GM21528 (cell line): ENCODE results near the gene MATN1.

Experiments
- ATAC-seq: cut with Tn5 transposase; IDR thresholded peaks from one replicate; pipeline ENCODE4 v1.9.1; 2021; ENCODE audit warnings: mild to moderate bottlenecking, moderate library complexity; ENCODE audit not compliant: unreplicated experiment, low FRiP score

MATN1 gene

DNA sequence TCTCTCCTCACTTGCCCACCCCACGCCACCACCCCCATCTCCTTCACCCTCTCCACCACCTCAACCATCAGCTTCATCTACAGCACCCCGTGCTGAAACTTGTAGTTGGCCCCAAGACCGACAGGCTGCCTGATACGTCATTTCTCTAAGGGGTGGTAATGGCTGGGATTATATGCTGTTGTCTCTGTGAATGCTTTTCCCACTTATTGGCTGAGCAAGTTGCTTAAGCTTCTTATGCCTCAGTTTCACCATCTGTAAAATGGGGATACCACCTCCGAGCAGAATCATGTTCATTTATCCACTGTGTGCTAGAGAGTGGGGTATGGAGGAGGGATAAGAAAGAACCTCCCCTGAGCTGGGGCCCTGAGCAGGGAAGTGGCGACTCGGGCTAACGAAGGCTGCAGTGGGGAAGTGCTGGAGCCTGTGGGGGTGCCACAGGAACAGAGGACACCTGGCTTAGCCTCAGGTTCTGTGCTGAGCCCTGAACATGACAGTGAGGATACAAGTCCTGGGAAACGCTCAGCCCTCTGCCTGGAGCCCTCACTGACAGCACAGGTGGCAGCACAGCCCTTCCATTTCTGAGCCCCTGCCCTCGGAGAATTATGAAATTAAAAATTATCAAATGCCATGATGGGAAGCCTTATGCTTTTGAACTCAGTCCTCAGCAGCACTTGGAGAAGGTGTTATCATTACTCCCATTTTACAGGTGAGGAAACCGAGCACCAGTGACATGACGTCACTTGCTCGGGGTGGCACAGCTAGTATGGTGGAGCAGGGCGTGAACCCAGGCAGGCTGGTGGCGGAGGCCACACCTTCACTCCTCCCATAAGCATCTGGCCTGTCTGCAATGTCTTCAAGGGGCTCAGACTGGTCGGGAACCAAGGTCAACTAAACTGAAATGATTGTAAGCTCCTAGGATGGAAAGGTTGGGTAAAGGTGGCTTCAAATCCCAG is 2.8 kb downstream of the MATN1 start:
- ATAC-seq, result no peak

DNA sequence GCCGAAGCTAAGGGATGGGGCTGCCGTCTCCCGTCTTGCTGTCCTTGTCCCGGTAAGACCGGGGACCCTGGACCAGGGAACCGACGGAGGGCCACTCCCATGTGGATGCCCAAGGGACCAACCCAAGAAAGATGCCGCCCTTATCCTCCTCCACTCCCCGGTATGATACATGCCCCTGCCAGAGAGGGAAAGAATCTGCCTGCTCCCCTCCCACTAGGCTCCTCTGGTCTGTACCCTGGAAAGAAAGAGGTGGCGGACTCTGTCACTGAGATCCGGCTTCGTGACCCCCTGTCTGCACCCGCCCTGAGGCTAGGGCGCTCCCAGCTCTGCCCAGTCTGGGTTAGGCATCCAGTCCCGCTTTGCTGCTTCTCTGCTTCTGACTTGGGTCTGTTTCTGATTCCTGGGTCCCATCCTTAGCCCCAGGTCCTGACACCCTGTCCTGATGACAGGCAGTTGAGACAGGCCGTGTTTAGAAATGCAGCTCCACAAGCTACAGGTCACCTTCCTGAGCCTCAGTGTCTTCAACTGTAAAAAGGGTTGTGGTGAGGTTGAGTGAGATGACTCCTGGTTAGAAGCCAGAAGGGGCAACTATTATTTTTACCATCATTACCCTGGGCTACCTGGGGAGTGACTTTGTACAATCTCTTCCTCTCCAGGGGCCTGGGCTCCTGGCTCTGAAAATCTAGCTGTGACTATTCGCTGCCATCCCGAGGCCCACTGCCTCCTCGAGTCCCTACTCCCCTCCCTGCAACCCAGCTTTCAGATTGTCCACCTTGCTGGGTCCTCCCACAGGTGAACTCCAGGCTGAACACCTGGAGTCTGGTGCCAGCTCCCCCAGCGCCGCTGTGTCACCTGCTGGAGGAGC is 3.7 kb downstream of the MATN1 start:
- ATAC-seq, result no peak

DNA sequence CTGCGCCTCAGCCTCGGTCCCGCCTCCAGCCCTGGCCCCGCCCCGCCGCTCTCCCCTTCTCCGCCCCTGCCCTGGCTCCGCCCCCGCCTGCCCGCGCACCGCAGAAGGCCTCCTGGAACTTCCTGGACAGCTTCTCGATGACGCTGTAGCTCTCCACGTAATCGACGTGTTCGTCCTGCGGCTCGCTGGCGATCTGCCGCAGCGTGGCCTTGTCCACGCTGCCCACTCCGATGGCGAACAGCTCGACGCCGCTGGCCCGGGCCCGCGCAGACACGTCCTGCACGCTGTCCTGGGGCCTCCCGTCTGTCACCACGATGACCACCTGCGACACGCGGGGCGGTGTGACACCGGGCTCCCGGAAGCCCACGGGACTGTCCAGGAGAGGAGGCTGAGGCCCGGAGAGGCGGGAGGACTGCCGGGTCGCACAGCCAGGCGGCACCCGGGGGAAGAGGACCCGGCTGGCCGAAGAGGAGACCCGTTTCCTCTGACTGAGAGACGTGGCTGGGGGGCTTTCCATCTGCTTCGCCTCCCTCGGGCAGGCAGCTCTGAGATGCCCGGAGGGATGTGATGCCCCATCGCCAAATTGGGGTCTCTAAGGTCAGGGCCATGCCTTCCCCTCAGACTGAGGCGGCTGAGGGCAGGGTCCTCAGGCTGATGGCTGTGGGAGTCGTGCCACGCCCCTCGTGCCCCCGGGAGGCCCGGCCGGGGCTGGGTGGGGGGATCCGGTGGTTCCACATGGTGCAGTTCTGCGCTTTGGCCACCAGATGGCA is 4.6 kb downstream of the MATN1 start:
- ATAC-seq, result peak; percentile 55

DNA sequence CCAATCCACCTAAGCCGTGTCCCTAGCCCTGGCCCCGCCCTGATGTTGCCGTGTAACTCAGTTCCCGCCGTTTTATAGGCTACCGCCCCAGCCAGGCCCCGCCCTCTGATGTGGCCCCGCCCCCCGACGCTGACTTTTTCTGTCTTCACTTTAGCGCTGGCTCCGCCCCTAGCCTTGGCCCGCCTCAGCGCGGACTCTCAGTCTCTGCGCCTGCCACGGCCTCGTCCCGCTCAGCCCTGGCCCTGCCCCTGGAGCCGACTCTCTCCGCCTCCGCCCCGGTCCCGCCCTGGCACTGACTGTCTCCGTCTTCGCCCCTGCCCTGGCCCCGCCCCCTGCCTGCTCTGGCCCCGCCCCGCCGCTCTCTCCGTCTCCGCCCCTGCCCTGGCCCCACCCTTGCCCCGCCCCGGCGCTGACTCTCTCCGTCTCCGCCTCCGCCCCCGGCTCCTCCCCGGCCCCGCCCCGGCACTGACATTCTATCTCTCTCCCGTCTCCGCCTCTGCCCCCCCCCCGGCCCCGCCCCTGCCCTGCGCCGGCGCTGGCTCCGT is 5.2 kb downstream of the MATN1 start:
- ATAC-seq, result peak; percentile 80

DNA sequence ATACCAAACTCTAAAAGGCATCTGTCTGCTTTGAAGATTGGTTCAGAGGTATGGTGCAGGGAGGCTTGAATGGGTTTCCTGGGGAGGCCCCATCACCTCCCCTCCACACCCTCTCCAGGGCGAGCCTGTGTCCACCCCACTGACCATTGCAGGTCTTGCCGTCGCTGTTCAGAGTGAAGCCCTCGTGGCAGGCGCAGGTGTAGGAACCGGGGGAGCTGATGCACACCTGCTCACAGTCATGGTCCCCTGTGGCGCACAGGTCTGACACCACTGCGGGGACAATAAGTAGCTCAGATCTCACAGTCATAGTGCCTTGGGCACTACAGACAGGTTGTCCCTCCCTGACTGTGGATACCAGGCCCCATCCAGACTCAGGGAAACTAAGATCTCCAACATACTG is 6.7 kb downstream of the MATN1 start:
- ATAC-seq, result no peak

DNA sequence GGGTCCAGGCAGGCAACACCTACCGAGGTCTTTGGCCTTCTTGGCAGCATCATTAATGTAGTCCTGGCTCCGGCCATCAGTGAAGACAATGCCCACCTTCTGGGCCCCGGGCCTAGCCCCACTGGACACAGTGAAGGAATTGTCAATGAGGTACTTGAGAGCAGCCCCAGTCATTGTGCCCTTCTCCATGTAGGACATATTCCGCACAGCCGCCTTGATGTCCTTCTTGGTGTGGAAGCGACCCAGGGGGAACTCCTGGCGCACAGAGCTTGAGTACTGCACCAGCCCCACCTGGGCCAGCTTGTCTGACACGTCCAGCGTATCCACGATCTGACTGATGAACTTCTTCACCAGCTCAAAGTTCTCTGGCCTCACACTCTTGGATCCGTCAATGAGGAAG is 7.5 kb downstream of the MATN1 start:
- ATAC-seq, result no peak

DNA sequence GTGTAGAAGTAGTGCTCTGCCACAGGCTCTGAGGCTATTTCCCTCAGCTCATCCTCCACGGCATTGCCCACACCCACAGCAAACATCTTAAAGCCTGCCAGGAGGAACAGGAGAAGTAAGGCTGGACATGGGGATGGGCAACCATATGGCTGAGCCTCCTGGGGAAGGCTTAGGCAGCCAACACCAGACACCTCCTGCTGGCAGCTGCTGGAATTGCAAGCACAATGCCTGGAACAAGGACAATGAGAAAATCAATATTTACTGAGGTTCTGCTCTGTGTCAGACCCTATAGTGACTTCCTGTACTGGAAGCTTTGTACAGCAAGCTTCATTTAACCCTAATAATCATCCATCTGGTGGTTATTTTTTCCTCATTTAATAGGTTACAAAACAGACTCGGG is 8.2 kb downstream of the MATN1 start:
- no peak for ATAC-seq

DNA sequence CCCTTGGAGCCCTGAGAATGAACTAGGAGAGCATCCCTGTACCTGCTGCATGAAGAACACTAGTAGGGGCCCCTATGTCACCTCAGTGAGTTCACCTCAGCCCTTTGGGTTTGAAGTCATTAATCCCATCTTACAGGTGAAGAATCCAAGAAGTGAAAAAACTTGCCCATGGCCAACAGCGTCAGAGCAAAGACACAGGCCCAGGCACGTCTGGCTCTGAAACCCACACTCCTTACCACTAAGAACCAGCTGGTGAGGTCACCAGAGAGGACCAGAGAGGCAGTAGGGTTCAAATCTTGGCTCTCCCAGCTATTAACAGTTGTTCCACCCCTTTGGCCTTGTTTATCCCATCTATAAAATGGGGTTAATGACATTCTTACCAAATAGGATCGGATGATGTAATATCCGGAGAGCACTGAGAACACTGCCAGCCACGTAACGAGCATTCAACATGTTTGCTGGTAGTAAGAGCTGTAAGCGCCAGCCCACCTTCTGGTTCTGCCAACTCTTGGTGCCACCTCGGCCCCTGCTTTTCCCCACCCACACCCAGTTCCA is 8.8 kb downstream of the MATN1 start:
- ATAC-seq, result no peak

DNA sequence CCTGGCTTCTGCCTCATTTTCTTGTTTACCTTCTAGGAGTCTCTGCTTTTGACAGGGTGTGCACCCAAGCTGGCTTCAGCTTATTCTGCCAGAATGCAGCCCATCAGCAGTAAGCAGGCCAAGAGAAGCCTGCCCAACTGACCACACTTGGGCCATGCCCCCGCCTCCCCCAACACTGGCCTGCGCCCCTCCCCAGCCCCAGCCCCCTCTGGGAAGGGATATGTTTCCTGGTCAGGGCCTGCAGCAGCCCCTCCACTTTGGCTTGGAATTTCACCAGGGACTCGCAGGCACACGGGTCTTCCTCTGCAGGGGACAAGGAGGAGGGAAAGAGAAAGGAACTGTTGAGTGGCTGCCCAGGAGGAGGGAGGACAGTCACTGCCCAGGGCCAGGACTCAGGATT is 9.4 kb downstream of the MATN1 start:
- ATAC-seq, result no peak

DNA sequence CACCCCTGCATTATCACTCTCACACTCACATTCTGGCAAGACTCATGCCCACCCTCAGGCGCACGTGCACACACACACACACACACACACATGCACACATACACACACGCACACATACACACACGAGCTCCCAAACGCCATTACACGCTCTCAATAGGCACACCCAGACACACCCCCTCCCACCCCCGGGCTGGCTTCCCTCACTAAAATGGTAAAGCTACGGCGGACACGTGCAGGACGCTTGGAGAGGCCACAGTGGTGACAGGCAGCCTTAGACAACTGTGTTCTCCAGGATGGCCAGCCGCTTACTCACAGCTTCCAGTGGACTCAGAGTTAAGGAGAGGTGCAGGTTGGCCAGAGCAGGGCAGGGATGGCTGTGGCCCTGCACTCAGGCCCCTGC is 10.1 kb downstream of the MATN1 start:
- ATAC-seq, result no peak

DNA sequence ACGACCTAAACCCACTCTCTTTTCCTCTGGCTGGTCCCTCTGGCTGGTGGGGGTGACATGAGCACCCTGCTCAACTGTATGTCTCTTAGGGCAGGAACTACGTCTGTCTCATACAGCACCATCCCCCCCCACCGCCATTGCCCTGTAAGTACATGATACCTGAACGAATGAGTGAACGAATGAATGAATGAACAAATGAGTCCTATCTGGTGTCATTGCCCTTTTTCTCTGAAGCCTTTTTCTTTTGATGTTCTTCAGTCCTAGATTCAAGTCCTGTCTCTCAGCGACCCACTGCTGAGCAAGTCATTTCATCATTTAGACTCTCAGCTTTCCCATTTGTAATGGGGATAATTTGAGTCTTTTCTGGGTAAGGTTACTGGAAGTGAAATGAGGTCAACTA is 10.8 kb downstream of the MATN1 start:
- ATAC-seq, result no peak

DNA sequence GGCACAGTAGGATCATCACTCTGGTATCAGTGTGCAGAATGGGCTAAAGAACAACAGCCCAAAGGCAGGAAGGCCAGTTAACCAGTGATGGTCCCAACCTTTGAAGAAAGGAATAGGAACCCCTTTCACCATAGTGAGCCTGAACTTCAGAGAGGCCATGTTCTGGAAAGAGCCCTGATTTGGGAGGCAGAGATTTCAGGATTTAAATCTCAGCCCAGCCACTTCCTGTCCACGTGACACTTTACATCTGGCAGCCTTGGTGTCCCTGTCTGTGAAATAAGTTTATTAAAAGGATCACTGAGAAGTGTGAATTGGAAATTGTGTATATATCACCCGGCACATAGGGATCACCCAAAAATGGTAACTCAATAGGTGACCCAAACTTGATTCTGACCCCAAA is 13.0 kb downstream of the MATN1 start:
- ATAC-seq, result no peak

DNA sequence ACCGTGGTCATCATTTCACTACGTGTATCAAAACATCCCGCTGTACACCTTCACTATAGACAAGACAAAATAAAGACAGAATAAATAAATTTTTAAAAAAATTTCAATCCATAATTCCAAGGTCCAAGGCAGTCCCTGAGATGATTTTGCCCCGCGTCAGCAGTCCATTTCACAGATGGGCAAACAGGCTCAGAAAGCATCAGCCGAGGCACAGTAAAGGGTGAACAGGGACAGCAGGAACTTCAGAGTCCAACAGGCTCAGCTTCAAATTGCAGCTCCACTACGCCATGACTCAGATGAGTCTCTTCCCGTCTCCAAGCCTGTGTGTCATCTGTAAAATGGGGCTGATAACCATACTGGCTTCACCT is 15.0 kb downstream of the MATN1 start:
- ATAC-seq, result no peak

DNA sequence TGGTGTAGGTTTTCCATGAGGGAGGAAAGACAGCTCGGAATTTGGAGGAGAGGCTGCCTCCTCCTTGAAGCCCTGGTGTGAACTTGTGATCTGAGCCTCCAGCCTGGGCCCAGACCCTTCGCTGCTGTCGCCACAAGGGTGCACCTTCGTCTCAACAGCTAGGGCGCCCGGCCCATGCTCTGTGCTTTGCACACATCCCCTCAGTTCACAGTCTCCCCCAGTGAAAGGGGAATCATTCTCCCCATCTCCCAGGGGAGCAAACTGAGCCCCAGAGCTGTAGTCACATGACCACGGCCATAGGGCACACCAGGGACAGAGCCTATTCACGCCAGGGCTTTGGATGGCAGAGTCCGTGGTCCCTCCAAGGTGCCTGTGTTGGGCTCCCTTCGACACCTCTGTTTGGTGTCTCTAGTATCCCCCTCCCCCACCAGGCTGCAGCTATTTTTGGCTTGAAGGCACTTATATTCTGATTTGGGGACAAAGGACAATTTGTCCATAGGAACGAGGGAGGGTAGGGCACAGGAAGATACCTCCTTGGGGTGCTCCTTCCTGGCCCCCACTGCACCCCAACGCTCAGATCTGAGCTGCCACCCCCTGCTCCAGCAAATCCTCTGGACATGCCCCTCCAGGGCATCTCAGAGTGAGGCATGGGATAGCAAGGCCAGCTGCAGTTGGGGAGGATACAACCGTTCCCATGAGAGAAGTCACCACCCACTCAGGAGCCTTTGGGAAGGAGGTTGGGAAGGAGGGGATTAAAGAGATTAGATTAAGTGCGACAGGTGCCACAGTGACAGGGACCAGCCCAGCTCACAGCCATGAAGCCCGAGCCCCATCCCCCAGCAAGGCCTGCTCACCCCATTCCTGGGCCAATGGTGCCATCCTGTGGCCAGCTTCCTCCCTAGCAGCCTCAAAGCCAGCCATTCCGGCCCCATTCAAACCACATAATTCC is 15.7 kb downstream of the MATN1 start:
- no peak for ATAC-seq

DNA sequence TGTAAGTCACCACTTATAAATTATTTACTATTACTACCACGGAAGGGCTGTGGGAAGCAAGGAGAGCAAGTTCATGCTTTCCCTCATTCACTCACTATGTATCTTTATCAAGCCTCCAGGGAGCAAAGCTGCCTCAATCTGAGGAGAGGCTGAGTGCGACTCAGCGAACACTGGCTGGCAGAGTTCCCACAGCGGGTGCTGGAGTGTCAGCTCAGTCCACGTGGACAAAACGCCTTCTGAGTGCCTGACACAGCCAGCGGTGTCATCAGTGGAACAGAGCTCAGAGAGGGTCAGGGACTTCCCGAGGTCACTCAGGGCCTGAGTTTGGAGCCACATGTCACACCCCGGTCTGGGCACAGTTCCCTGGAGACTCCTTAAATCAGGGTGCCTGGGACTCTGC is 16.9 kb downstream of the MATN1 start:
- ATAC-seq, result no peak

DNA sequence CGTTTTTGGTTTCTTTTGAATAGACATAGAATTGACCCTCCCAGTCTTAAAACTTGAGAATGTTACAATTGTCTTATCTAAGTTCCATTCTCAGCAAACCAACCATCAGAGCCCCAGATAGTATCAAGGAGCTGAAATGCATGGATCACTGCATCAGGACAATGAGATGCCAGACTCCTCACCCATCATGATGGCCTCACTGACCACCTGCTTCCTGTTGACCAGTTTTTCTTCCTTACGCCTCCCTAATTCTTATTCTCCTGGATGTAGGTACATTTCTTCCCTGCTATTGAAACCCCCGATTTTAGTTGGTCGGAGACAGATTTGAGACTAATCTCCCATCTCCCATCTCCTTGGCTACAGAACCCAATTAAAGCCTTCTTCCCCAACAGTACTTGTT is 17.7 kb downstream of the MATN1 start:
- ATAC-seq, result no peak

DNA sequence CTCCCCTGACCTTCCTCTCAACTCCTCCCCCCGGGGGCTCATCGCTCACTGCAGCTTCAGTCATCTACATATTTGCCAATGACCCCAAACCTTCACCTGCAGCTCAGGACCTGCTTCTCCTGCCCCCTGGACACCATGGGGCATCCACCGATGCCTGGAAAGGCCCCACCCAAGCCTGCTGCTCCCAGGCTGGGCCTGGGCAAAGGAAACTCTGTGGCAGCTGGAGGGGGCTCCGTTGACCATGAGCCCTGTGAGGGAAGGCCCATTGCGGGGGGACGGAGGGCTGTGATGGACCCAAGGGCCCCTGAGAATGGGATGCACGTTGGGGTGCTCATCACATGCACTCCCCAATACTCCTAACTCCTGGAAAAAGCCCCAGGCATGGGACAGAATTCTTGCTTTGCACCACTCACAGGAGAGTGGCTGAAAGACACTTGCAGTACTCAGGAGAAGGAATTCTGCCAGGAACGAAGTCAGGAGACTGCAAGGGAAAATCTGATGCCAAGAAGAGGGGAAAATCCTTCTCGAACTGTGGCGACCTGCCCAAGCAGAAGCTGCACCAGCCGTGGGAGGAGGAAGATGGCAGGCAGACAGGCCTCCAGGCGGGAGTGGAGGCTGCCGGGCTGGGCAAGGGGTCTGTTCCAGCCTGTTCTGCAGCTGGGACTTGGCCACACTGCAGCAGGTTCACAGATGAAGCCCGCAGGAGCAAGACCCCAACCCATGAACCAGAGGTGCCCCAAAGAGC is 18.4 kb downstream of the MATN1 start:
- ATAC-seq, result no peak

DNA sequence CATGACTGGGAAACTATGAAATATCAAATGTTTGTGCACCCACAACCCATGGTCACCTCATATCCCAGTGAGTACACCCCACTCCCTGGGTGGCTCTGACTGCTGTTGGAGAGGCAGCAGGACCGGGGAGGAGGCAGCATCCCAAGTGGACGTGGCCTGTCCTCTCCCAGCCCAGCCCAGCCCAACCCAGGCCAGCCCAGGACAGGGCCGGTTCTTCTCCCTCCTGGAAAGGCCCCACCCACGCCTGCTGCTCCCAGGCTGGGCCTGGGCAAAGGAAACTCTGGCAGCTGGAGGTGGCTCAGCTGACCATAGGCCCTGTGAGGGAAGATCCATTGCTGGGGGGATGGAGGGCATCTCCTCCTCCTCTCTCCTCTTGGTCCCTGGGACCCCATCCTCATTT is 19.1 kb downstream of the MATN1 start:
- no peak for ATAC-seq

DNA sequence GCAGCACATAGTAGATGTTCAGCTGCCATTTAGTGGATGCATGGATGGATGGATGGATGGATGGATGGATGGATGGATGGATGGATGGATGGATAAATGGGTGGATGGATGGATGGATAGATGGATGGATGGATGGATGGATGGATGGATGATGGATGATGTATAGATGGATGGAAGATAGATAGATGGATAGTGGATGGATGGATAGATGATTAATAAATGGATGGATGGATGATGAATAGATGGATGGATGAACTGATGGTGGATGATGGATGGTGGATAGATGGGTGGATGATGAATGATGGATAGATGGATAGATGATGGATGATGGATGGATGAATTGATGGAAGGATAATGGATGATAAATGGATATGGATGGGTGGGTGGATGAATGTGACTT is 20.6 kb downstream of the MATN1 start:
- no peak for ATAC-seq
